GM23338 (cell line): Measurements from ENCODE around the gene IL6R. TPM values are rescaled to one million over a fixed set of nuclear protein-coding genes. Genes with fewer than 3 reads are reported as not detected.

Source experiments
- ATAC-seq: fragments of 200-7000 bp; cut with Tn5 transposase; 3 replicates; pipeline ENCODE4 v1.9.1; 2020
- DNase-seq: peaks from one replicate; pipeline ENCODE4 v3.0.0-alpha.2; 2015; ENCODE audit warnings: low spot score
- H2AFZ ChIP-seq: fragments of 200-600 bp; sonication (generic); 2 replicates; pipeline ENCODE4 v1.8.0; 2016; ENCODE audit warnings: antibody characterized with exemption, mild to moderate bottlenecking, moderate library complexity
- H3F3A ChIP-seq: fragments of 200-600 bp; sonication (generic); replicated peaks from 2 replicates; pipeline ENCODE4 v1.8.0; 2017; ENCODE audit warnings: antibody characterized with exemption, mixed run types, low read depth
- H3K27ac ChIP-seq: fragments of 200-600 bp; sonication (generic); 2 replicates; pipeline ENCODE4 v1.6.1; 2016; ENCODE audit warnings: low read depth
- H3K27me3 ChIP-seq: fragments of 200-600 bp; sonication (generic); 2 replicates; pipeline ENCODE4 v1.8.0; 2016; ENCODE audit warnings: mild to moderate bottlenecking, mixed run types, moderate library complexity; ENCODE audit not compliant: insufficient read depth
- H3K36me3 ChIP-seq: fragments of 200-600 bp; sonication (generic); 2 replicates; pipeline ENCODE4 v1.8.0; 2016; ENCODE audit warnings: mild to moderate bottlenecking; ENCODE audit not compliant: insufficient read depth
- H3K4me1 ChIP-seq: fragments of 200-600 bp; sonication (generic); 2 replicates; pipeline ENCODE4 v1.8.0; 2016; ENCODE audit warnings: mild to moderate bottlenecking, moderate library complexity; ENCODE audit not compliant: insufficient read depth
- H3K4me2 ChIP-seq: fragments of 200-600 bp; sonication (generic); 2 replicates; pipeline ENCODE4 v1.7.1; 2017; ENCODE audit warnings: mixed run types
- H3K4me3 ChIP-seq: fragments of 200-600 bp; sonication (generic); 2 replicates; pipeline ENCODE4 v1.6.1; 2016; ENCODE audit warnings: mixed run types
- H3K79me2 ChIP-seq: fragments of 200-600 bp; sonication (generic); replicated peaks from 2 replicates; pipeline ENCODE4 v1.8.0; 2017; ENCODE audit warnings: mild to moderate bottlenecking; ENCODE audit not compliant: insufficient read depth
- H3K9me2 ChIP-seq: fragments of 200-600 bp; sonication (generic); 2 replicates; pipeline ENCODE4 v1.8.0; 2017; ENCODE audit not compliant: insufficient read depth
- H4K20me1 ChIP-seq: fragments of 200-600 bp; sonication (generic); replicated peaks from 2 replicates; pipeline ENCODE4 v1.8.0; 2017; ENCODE audit warnings: mild to moderate bottlenecking; ENCODE audit not compliant: insufficient read depth
- H3K27ac Mint-ChIP-seq: 2 replicates; pipeline ENCODE4 v1.8.0; 2020; ENCODE audit warnings: inconsistent platforms, mild to moderate bottlenecking, moderate library complexity, mixed read lengths
- H3K27me3 Mint-ChIP-seq: 3 replicates; pipeline ENCODE4 v1.8.0; 2022; ENCODE audit warnings: low read depth, mild to moderate bottlenecking, moderate library complexity, mixed read lengths, inconsistent platforms; ENCODE audit not compliant: insufficient read depth, poor library complexity
- H3K36me3 Mint-ChIP-seq: 3 replicates; pipeline ENCODE4 v1.8.0; 2021; ENCODE audit warnings: low read depth, mild to moderate bottlenecking, inconsistent platforms, moderate library complexity, mixed read lengths
- H3K4me1 Mint-ChIP-seq: 3 replicates; pipeline ENCODE4 v1.8.0; 2020; ENCODE audit warnings: mild to moderate bottlenecking, inconsistent platforms, mixed read lengths
- H3K4me3 Mint-ChIP-seq: 3 replicates; pipeline ENCODE4 v1.8.0; 2021; ENCODE audit warnings: moderate library complexity, mild to moderate bottlenecking, inconsistent platforms, mixed read lengths
- H3K9me3 Mint-ChIP-seq: 3 replicates; pipeline ENCODE4 v1.8.0; 2020; ENCODE audit warnings: moderate library complexity, mild to moderate bottlenecking, inconsistent platforms, mixed read lengths
- CREB1 ChIP-seq: fragments of 250-450 bp; sonication (Bioruptor Pico); IDR thresholded peaks from 2 replicates; pipeline ENCODE4 v1.5.0; 2020; ENCODE audit warnings: low read depth, mild to moderate bottlenecking, moderate library complexity
- EZH2 ChIP-seq: fragments of 200-600 bp; sonication (generic); IDR thresholded peaks from one replicate; pipeline ENCODE4 v1.8.0; 2017; ENCODE audit warnings: antibody characterized with exemption, mild to moderate bottlenecking, low read depth; ENCODE audit not compliant: unreplicated experiment
- EZH2phosphoT487 ChIP-seq: fragments of 200-600 bp; sonication (generic); IDR thresholded peaks from one replicate; pipeline ENCODE4 v1.8.1; 2018; ENCODE audit warnings: antibody characterized with exemption; ENCODE audit not compliant: unreplicated experiment
- JUNB ChIP-seq: IDR thresholded peaks from one replicate; pipeline ENCODE4 v1.6.1; 2016; ENCODE audit warnings: antibody characterized with exemption; ENCODE audit not compliant: unreplicated experiment
- NANOG ChIP-seq: IDR thresholded peaks from 2 replicates; pipeline ENCODE4 v1.6.1; 2016; ENCODE audit warnings: antibody characterized with exemption, borderline replicate concordance
- POLR2AphosphoS5 ChIP-seq: IDR thresholded peaks from 2 replicates; pipeline ENCODE4 v1.6.1; 2016; ENCODE audit warnings: antibody characterized with exemption, low read depth
- STAT1 ChIP-seq: IDR thresholded peaks from one replicate; pipeline ENCODE4 v1.6.1; 2016; ENCODE audit warnings: antibody characterized with exemption; ENCODE audit not compliant: unreplicated experiment
- ZNF114 ChIP-seq: fragments of 250-450 bp; sonication (Bioruptor Pico); IDR thresholded peaks from 2 replicates; pipeline ENCODE4 v1.5.0; 2020; ENCODE audit warnings: mild to moderate bottlenecking, moderate library complexity
- ZNF331 ChIP-seq: fragments of 250-450 bp; sonication (Bioruptor Pico); IDR thresholded peaks from 2 replicates; pipeline ENCODE4 v1.5.0; 2020; ENCODE audit warnings: low read depth, mild to moderate bottlenecking, moderate library complexity
- polyA plus RNA-seq: library from polyadenylated mRNA; unstranded; fragments of >200 nt; fragmentation: Nextera tagmentation; extraction: Ambion mirVana; gene quantifications from 2 replicates; pipeline ENCODE4 v1.2.1, GENCODE V29; 2016
- total RNA-seq: library from RNA; depleted of rRNA; stranded (reverse); fragments of >200 nt; shearing (Covaris generic); gene quantifications from 2 replicates; pipeline ENCODE4 v1.2.3, GENCODE V29; 2014
- TF ChIP-seq, protein P1 (sequence below): fragments of 250-450 bp; sonication (Bioruptor Pico); IDR thresholded peaks from 2 replicates; pipeline ENCODE4 v1.5.0; 2020; ENCODE audit warnings: mild to moderate bottlenecking, moderate library complexity
- TF ChIP-seq, protein P2 (sequence below), 2 experiments: fragments of 200-600 bp in 1 of 2; sonication (generic) in 1 of 2; conservative IDR thresholded peaks; 2 replicates each; pipeline versions ENCODE4 v1.5.1 to v1.6.1; 2016 to 2017; ENCODE audit warnings: antibody characterized with exemption in 2 of 2, low read depth in 2 of 2, mild to moderate bottlenecking in 2 of 2, moderate library complexity in 1 of 2
- TF ChIP-seq, protein P3 (sequence below): IDR thresholded peaks from 2 replicates; pipeline ENCODE4 v1.6.1; 2016; ENCODE audit warnings: antibody characterized with exemption
- TF ChIP-seq, protein P4 (sequence below): IDR thresholded peaks from one replicate; pipeline ENCODE4 v1.6.1; 2018; ENCODE audit warnings: antibody characterized with exemption; ENCODE audit not compliant: unreplicated experiment

IL6R gene
- total and polyA plus RNA-seq, 2 experiments from 2014 or later: 1.0 to 13.8 TPM

DNA sequence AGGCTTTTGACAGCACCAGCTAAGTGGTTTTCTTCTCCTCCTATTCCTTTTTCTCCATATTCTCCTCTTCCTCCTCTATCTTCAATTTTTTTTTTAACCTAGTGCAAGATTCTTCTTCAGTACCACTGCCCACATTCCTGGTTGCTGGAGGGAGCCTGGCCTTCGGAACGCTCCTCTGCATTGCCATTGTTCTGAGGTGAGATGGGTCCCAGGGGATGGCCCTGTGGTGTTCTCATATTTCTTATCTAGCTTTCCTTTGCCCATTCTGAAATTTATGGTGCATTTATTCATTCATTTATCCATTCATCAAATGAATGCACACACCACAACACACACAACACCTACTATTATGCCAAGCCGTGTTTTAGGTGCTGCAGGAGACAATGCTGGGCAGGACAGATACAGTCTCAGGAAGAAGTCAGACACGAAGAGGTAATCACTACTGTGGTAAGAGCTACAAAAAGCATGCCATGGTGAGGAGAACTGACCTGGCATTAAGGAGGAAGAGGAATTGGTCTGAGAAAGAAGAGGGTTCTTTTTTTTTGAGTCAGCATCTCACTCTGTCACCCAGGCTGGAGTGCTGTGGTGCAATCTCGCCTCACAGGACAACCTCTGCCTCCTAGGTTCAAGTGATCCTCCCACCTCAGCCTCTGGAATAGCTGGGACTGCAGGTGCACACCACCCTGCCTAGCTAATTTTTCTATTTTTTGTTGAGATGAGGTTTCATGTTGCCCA, 49.4 kb downstream of the IL6R start:
- H3K36me3 ChIP-seq: no peaks in the 10 kb centered on the region
- H3K27ac Mint-ChIP-seq: no peak overlapping the region
- no peaks in the 10 kb centered on the region for H3K27me3 ChIP-seq
- H3K27ac ChIP-seq: no peak overlapping the region
- H3F3A ChIP-seq: no peaks in the 10 kb centered on the region
- ATAC-seq (no peak), DNase-seq (no peak)
- H3K9me3 Mint-ChIP-seq: no peaks in the 10 kb centered on the region; the same call in 1 of the 3 replicates
- no peaks in the 10 kb centered on the region for H3K9me2 ChIP-seq
- H3K36me3 Mint-ChIP-seq: no peaks in the 10 kb centered on the region
- H2AFZ ChIP-seq: no peak overlapping the region
- no peak overlapping the region for H3K4me3 Mint-ChIP-seq
- no peaks in the 10 kb centered on the region for H3K4me1 Mint-ChIP-seq
- no peak for TF ChIP-seq POLR2AphosphoS5
- TF ChIP-seq, protein P1, sequence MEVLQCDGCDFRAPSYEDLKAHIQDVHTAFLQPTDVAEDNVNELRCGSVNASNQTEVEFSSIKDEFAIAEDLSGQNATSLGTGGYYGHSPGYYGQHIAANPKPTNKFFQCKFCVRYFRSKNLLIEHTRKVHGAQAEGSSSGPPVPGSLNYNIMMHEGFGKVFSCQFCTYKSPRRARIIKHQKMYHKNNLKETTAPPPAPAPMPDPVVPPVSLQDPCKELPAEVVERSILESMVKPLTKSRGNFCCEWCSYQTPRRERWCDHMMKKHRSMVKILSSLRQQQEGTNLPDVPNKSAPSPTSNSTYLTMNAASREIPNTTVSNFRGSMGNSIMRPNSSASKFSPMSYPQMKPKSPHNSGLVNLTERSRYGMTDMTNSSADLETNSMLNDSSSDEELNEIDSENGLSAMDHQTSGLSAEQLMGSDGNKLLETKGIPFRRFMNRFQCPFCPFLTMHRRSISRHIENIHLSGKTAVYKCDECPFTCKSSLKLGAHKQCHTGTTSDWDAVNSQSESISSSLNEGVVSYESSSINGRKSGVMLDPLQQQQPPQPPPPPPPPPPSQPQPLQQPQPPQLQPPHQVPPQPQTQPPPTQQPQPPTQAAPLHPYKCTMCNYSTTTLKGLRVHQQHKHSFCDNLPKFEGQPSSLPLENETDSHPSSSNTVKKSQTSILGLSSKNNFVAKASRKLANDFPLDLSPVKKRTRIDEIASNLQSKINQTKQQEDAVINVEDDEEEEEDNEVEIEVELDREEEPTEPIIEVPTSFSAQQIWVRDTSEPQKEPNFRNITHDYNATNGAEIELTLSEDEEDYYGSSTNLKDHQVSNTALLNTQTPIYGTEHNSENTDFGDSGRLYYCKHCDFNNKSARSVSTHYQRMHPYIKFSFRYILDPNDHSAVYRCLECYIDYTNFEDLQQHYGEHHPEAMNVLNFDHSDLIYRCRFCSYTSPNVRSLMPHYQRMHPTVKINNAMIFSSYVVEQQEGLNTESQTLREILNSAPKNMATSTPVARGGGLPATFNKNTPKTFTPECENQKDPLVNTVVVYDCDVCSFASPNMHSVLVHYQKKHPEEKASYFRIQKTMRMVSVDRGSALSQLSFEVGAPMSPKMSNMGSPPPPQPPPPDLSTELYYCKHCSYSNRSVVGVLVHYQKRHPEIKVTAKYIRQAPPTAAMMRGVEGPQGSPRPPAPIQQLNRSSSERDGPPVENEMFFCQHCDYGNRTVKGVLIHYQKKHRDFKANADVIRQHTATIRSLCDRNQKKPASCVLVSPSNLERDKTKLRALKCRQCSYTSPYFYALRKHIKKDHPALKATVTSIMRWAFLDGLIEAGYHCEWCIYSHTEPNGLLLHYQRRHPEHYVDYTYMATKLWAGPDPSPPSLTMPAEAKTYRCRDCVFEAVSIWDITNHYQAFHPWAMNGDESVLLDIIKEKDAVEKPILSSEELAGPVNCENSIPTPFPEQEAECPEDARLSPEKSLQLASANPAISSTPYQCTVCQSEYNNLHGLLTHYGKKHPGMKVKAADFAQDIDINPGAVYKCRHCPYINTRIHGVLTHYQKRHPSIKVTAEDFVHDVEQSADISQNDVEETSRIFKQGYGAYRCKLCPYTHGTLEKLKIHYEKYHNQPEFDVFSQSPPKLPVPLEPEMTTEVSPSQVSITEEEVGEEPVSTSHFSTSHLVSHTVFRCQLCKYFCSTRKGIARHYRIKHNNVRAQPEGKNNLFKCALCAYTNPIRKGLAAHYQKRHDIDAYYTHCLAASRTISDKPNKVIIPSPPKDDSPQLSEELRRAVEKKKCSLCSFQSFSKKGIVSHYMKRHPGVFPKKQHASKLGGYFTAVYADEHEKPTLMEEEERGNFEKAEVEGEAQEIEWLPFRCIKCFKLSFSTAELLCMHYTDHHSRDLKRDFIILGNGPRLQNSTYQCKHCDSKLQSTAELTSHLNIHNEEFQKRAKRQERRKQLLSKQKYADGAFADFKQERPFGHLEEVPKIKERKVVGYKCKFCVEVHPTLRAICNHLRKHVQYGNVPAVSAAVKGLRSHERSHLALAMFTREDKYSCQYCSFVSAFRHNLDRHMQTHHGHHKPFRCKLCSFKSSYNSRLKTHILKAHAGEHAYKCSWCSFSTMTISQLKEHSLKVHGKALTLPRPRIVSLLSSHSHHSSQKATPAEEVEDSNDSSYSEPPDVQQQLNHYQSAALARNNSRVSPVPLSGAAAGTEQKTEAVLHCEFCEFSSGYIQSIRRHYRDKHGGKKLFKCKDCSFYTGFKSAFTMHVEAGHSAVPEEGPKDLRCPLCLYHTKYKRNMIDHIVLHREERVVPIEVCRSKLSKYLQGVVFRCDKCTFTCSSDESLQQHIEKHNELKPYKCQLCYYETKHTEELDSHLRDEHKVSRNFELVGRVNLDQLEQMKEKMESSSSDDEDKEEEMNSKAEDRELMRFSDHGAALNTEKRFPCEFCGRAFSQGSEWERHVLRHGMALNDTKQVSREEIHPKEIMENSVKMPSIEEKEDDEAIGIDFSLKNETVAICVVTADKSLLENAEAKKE: no peak
- no peak for TF ChIP-seq JUNB
- no peak for TF ChIP-seq ZNF114 (CRISPR knock-in tag)
- TF ChIP-seq NANOG: no peak
- TF ChIP-seq, protein P2, sequence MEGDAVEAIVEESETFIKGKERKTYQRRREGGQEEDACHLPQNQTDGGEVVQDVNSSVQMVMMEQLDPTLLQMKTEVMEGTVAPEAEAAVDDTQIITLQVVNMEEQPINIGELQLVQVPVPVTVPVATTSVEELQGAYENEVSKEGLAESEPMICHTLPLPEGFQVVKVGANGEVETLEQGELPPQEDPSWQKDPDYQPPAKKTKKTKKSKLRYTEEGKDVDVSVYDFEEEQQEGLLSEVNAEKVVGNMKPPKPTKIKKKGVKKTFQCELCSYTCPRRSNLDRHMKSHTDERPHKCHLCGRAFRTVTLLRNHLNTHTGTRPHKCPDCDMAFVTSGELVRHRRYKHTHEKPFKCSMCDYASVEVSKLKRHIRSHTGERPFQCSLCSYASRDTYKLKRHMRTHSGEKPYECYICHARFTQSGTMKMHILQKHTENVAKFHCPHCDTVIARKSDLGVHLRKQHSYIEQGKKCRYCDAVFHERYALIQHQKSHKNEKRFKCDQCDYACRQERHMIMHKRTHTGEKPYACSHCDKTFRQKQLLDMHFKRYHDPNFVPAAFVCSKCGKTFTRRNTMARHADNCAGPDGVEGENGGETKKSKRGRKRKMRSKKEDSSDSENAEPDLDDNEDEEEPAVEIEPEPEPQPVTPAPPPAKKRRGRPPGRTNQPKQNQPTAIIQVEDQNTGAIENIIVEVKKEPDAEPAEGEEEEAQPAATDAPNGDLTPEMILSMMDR (conservative IDR thresholded peaks at IDR 0.05; ENCODE audit: low read depth in 2 of 2): no peak
- no peak for TF ChIP-seq ZNF331 (CRISPR knock-in tag)
- TF ChIP-seq EZH2: no peak
- TF ChIP-seq STAT1: no peak
- TF ChIP-seq, protein P3, sequence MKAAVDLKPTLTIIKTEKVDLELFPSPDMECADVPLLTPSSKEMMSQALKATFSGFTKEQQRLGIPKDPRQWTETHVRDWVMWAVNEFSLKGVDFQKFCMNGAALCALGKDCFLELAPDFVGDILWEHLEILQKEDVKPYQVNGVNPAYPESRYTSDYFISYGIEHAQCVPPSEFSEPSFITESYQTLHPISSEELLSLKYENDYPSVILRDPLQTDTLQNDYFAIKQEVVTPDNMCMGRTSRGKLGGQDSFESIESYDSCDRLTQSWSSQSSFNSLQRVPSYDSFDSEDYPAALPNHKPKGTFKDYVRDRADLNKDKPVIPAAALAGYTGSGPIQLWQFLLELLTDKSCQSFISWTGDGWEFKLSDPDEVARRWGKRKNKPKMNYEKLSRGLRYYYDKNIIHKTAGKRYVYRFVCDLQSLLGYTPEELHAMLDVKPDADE: no peak
- no peak for TF ChIP-seq EZH2phosphoT487
- TF ChIP-seq, protein P4, sequence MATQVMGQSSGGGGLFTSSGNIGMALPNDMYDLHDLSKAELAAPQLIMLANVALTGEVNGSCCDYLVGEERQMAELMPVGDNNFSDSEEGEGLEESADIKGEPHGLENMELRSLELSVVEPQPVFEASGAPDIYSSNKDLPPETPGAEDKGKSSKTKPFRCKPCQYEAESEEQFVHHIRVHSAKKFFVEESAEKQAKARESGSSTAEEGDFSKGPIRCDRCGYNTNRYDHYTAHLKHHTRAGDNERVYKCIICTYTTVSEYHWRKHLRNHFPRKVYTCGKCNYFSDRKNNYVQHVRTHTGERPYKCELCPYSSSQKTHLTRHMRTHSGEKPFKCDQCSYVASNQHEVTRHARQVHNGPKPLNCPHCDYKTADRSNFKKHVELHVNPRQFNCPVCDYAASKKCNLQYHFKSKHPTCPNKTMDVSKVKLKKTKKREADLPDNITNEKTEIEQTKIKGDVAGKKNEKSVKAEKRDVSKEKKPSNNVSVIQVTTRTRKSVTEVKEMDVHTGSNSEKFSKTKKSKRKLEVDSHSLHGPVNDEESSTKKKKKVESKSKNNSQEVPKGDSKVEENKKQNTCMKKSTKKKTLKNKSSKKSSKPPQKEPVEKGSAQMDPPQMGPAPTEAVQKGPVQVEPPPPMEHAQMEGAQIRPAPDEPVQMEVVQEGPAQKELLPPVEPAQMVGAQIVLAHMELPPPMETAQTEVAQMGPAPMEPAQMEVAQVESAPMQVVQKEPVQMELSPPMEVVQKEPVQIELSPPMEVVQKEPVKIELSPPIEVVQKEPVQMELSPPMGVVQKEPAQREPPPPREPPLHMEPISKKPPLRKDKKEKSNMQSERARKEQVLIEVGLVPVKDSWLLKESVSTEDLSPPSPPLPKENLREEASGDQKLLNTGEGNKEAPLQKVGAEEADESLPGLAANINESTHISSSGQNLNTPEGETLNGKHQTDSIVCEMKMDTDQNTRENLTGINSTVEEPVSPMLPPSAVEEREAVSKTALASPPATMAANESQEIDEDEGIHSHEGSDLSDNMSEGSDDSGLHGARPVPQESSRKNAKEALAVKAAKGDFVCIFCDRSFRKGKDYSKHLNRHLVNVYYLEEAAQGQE: no peak
- no peak for TF ChIP-seq CREB1 (CRISPR knock-in tag)
- no peak overlapping the region for H3K4me2 ChIP-seq
- peaks cover 4% of the 10 kb centered on the region for H3K27me3 Mint-ChIP-seq
- H4K20me1 ChIP-seq: no peaks in the 10 kb centered on the region
- H3K79me2 ChIP-seq: no peaks in the 10 kb centered on the region
- no peaks in the 10 kb centered on the region for H3K4me1 ChIP-seq
- H3K4me3 ChIP-seq: no peak overlapping the region
